HG03571 (cell line): ENCODE data around the gene MED6.

Source experiments
- ATAC-seq: cut with Tn5 transposase; IDR thresholded peaks from one replicate; pipeline ENCODE4 v1.9.1; 2021; ENCODE audit not compliant: unreplicated experiment

The MED6 gene

DNA sequence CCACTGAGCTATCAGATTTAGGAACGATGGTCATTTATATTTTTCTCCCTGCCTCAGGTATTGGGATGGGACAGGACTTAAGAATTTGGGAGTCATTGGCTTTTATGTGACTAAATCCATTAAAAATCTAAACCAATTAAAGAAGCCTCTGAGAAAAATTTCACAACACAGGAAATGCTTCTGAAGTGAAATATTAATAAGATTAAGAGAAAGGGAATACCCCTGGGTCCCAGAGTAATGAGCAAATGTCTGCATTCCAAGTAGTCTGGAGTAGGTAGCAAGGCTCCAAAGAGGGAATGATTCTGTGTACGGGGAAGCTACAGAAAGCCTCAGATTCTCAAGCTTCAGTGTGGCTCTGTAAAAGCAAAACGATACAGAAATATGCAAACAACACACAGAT, 707 bp upstream of the MED6 start:
- ATAC-seq: no peak

DNA sequence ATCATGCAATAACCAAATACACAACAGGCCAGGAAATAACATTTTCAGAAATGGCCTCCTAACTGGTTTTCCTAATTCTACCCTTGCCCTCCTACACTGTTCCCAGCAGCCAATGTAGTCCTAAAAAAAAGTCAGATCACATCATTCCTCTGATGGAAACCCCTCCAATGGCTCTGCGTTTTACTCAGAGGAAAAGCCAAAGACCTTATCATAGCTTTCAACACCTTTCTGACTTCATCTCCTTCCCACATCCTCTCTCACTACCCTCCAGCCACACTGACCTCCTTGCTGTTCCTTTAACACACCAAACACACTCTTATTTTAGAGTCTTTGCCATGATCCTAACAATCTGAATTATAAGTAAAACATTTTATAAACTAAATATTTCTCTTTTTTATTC, 1.1 kb downstream of the MED6 start:
- ATAC-seq: no peak

DNA sequence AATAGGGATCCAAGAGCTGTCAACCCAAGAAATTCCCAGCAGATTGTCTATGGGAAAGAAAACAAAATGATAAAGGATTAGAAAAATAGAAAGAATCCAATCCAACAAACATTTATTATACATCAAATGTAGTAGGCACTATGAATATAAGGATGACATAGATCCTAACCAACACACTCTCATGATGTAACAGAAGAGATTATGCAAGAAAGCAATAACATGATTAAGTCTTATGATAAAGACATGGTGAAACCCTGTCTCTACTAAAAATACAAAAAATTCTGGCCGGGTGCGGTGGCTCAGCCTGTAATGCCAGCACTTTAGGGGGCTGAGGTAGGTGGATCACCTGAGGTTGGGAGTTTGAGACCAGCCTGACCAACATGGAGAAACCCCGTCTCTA, 2.7 kb downstream of the MED6 start:
- ATAC-seq: no peak

DNA sequence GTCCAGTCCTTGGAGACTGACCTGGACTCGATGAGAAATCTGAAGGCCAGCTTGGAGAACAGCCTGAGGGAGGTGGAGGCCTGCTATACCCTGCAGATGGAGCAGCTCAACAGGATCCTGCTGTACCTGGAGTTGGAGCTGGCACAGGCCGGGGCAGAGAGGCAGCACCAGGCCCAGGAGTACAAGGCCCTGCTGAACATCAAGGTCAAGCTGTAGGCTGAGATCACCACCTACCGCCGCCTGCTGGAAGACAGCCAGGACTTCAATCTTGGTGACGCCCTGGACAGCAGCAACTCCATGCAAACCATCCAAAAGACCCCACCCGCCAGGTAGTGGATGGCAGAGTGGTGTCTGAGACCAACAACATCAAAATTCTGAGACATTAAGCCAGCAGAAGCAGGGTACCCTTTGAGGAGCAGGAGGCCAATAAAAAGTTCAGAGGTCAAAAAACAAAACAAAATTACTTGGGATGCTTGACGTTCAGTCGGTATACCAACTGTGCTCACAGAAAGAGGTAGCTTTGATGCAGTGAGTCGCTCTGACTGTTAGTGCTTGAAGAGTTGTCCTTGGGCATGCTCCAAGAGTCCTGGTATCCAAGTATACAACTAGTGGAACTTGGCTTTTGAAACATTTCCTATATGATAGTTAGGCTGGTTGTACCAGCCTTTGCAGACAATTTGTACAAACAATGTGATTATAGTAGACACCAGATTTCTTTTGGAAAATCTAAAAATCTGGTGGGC, 4.8 kb downstream of the MED6 start:
- ATAC-seq: no peak

DNA sequence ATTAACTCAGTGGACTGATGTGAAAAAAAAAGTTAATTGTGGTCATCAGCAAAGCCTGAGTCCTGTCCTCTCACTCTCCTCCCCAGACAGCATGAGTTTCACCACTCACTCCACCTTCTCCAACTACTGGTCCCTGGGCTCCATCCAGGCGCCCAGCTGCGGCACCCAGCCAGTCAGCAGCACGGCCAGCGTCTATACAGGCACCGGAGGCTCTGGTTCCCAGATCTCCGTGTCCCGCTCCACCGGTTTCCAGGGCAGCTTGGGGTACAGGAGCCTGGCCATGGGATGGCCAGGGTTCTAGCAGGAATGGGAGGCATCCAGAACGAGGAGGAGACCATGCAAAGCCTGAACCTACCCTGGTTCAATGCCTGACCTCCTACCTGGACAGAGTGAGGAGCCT, 6.0 kb downstream of the MED6 start:
- ATAC-seq: no peak

DNA sequence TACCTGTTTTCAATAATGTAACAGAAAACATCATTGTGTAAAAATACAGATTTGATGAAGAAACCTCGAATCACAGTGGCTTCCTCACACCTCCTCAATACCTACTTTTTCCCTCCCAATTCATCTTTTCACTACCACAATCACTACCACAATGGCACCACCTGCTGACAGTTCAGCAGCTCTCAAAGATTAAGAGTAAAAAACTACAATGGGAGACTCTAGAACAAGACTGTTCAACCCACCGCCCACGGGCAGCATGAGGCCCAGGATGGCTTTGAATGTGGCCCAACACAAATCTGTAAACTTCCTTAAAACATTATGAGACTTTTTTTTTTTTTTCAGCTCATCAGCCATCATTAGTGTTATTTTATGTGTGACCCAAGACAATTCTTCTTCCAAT, 15.2 kb downstream of the MED6 start:
- no peak for ATAC-seq

DNA sequence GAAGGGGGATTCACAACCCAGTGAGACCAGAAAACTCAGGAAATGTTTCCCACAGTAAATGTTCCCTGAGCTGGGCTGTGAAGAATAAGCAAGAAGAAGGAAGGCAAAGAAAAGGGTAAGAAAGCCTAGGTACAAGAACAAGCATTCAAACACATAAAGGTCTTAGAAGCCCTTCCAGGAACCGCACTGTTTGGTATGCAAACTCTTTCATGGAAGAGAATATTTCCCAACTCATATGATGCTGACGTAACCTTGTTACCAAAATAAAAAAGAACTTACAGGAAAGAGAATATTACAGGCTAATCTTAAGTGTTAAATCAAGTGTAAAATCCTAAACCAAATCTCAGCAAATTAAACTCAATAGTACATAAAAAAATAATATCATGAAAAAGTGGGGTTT, 23.6 kb downstream of the MED6 start:
- no peak for ATAC-seq

DNA sequence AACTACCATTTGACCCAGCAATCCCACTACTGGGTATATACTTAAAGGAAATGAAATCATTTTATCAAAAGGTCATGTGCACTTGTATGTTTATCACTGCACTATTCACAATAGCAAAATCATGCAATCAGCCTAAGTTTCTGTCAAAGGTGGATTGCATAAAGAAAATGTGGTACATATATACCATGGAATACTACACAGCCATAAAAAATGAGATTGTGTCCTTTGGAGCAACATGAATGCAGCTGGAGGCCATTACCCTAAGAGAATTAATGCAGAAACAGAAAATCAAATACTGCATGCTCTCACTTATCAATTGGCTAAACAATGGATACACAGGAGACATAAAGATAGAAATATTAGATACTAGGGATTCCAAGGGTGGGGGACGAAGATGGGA, 27.4 kb downstream of the MED6 start:
- ATAC-seq: no peak

DNA sequence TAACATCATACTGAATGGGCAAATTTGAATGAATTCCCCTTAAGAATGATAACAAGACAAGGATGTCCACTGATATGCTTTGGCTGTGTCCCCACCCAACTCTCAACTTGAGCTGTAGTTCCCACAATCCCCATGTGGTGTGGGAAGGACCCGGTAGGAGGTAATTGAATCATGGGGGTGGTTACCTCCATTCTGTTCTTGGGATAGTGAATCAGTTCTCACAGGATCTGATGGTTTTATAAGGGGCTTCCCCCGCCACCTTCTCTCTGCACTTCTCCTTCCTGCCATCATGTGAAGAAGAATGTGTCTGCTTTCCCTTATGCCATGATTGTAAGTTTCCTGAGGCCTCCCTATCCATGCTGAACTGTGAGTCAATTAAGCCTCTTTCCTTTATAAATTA, 29.3 kb downstream of the MED6 start:
- no peak for ATAC-seq

DNA sequence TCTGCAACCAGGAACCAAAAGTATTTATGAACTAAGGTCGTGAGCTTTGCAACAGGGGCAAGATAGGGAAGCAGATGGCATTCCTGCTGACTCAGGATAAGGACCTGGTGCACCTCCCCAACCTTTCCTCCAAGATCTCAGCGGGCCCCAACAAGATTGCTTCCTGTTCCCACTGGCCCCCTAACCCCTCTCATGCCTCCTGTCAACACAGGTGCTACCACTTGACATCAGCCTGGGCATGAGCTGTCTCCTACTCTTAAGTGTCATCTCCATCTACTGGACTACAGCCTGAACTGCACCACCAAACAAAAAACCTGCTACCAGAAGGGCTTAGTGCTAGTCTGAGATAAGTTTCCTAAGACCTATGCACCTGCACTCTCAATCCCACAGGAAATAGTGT, 32.7 kb downstream of the MED6 start:
- ATAC-seq: no peak

DNA sequence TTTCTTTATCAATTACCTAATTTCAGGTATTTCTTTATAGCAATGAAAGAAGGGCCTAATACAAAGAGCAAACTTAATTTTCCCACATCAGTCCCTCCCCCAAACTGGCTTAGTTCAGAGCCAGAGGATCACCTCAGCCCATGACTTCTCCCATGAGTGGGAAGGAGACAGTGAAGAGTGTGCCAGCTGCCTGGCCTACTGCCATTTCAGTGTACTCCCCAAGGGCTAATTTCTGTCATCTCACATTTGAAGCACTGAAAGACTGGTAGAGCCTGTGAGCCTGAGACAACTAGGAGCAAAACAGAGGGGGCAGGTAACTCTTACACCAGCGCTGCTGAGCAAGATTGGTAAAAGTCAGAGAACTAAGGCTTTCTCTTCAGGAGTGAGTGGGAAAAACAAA, 36.6 kb downstream of the MED6 start:
- no peak for ATAC-seq

DNA sequence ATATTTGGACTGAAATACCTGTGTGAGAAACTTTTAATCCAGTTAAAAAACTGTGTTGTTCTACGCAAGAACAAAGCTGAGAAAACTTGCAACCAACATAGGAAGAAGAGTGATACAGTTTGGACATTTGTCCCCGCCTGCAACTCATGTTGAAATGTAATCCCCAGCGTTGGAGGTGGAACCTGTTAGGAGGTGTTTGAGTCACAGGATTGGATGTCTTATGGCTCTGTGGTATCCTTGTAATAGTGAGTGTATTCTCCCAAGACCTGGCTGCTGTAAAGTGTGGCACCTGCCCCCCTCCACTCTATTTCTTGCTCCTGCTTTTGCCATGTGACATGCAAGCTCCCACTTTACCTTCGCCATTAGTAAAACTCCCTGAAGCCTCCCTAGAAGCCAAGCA, 37.0 kb downstream of the MED6 start:
- ATAC-seq: no peak

DNA sequence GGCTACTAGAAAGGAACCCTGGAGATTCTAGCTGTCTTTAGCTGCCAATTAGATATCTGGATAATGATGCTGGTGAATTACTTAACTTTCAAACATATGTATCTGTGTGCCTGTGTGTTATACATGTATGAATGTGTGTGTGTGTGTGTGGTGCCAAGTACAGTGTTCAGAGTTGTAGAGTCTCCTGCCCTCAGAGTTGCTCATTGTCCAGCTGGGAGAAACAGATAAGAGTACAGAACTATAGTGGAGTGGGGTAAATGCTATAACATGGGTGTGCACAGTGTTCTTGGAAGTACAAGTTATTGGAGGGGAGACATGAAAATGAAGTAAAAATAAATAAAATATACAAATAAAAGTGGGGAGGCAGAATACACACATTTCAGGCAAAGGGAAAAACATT, 42.1 kb downstream of the MED6 start:
- ATAC-seq: no peak

DNA sequence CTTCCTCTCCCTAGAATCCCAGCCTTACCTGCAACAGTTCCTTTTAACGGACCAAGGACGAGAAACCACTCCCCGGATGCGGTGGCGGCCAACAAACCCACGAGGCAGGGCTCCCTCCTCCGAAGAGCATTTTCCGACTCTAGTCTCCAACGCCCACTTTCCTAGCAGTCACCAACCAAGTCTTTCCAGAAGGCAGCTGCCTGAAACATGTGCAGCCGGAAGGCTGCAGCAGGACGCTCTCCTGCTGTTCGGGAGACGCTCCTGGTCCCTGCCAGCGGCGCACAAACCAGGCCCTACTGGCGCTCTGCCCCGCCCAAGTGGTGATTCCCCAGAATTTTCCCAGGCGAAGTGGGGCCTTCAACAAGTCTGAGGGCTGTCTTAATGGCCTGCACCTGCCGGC, 44.6 kb downstream of the MED6 start:
- no peak for ATAC-seq

DNA sequence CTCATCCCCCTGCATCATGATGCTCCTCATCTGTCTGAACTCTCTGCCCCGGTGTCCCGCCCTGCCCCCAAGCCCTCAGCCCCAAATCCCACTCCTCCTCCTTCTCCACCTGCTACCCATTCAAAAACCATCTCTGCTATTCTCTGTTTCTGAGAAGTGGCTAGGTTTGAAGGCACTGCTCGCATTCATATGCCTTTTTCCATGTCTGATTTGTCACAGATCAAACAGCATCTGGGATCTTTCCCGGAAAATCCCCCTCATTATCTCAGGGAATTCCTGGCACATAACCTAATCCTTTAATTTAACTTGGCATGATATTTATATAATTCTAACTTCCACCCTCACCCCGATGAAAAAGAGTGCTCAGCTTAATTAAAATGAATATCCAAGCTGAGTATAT, 62.4 kb downstream of the MED6 start:
- no peak for ATAC-seq

DNA sequence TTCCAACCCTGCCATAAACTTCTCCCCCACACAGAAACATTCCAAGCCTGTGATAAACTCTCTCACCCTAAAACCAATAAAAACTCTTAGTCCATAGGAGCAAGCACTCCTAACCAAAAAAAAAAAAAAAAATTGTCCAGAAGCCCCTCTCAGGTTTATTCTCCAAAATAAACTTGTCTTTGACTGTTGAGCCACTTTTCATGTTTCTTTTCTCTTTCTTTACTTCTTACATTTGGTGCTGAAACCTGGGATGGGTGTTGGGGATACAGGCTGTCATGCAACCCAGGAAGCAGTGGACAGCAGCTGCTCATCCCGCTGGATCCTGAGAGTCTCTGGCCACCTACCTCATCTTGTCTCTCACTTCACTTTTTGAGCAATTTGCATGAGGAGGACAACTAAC, 63.6 kb downstream of the MED6 start:
- ATAC-seq: no peak

DNA sequence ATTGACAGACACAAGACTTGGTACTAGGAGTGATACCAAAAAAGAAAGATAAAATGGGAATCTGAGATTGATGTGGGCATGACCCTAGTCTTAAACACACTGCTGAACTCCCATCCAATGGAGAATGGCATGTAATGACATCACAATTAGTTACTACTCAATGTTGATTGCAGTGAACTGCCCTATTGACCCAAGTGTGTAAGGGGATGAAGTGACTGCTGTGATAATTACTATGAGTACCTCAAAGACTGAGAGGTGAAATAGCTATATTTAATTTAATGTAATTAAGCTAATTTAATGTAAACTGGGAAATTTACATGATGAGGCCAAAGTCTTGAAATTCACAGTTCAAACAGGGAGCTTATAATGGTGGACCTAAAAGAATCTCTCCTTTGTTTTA, 65.6 kb downstream of the MED6 start, which contains the start of gene ADAM20:
Gene ADAM20 (minus strand): TSS at position 101 of the 400 bp plus-strand sequence. CDS start 10,247 bp downstream, outside the sequence.
- no peak for ATAC-seq
